ENCODE results near the gene ATP2B1. TPM values are rescaled to one million over a fixed set of nuclear protein-coding genes. Genes with fewer than 3 reads are reported as not detected.

Gene ATP2B1
- total and polyA plus RNA-seq, 2 donors (not counting 3 experiments of a cell fraction or from before 2014, with no cell fraction given): 6.4 to 28.0 TPM

DNA sequence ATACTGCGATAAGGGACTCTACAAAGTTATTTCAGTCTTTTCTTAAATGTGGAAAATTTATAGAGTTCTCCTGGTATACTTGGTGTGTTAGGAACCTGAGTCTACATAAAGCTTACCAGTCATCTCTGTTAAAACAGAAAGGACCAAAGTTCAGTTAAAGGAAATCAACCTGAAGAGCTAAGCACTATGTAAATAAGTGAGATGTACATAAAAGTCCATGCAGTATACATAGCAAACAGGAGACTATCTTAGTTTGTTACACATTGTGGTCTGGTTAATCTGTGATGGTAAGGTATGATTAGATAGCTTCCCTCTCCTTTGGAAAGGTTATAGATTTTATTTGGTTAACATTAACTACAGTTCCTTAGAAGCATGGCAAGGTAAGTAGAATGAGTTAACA lies 75.9 kb downstream of the ATP2B1 start:
- Histone ChIP-seq H3K9me3 (replicated peaks; ENCODE audit: control insufficient read depth, insufficient read depth, low read length) (no peaks in the 10 kb centered on the region), H2AFZ (ENCODE audit: low read depth, low read length) (no peak overlapping the region), H3K4me2 (ENCODE audit: insufficient read depth, low read length) (no peak overlapping the region), H3K79me2 (ENCODE audit: control insufficient read depth, insufficient read depth, low read length) (no peaks in the 10 kb centered on the region), H3K9ac (replicated peaks; ENCODE audit: extremely low read depth, insufficient read depth, low read length) (no peak overlapping the region), H3K4me3 (replicated peaks in 1 of 3; ENCODE audit: insufficient read depth in 1 of 3, low read depth in 1 of 3, low read length in 3 of 3) (no peak overlapping the region), H3K9me1 (replicated peaks; ENCODE audit: control insufficient read depth, extremely low read depth, insufficient read depth, low read length) (no peaks in the 10 kb centered on the region), H3K36me3 (ENCODE audit: control insufficient read depth in 2 of 2, extremely low read depth in 1 of 2, insufficient read depth in 2 of 2, low read length in 2 of 2) (no peaks in the 10 kb centered on the region), H3K4me1 (ENCODE audit: control insufficient read depth, extremely low read depth, insufficient read depth, low read length) (no peaks in the 10 kb centered on the region), H3K27me3 (ENCODE audit: control insufficient read depth in 2 of 2, insufficient read depth in 2 of 2, low read length in 2 of 2) (no peaks in the 10 kb centered on the region), H4K20me1 (replicated peaks; ENCODE audit: control insufficient read depth, extremely low read depth, insufficient read depth, low read length) (no peaks in the 10 kb centered on the region), H3K27ac (ENCODE audit: insufficient read depth, low read depth, low read length) (no peak overlapping the region)
- FAIRE-seq (no peak), DNase-seq (ENCODE audit: low read depth, low spot score) (no peak)
- no peak for TF ChIP-seq MYC (IDR thresholded peaks at IDR 0.05; ENCODE audit: low read depth, low read length)
- no peak for TF ChIP-seq JUN (IDR thresholded peaks at IDR 0.05; ENCODE audit: borderline replicate concordance, insufficient read depth, insufficient read length, low read depth)
- TF ChIP-seq POLR2A (IDR thresholded peaks at IDR 0.05; ENCODE audit: low read depth, low read length): no peak
- no peak for TF ChIP-seq GATA2 (IDR thresholded peaks at IDR 0.05; ENCODE audit: insufficient read depth, insufficient read length, low read depth, low read length)
- no peak for TF ChIP-seq POLR2AphosphoS5 (IDR thresholded peaks at IDR 0.05; ENCODE audit: insufficient read depth, low read depth, low read length)
- TF ChIP-seq EZH2 (IDR thresholded peaks at IDR 0.05; ENCODE audit: borderline replicate concordance, low read depth, low read length, severe bottlenecking): no peak
- TF ChIP-seq FOS (IDR thresholded peaks at IDR 0.05; ENCODE audit: borderline replicate concordance, insufficient read depth, low read length): no peak
- no peak for TF ChIP-seq CTCF (IDR thresholded peaks at IDR 0.05; ENCODE audit: extremely low read depth in 1 of 2, insufficient read depth in 1 of 2, low read depth in 1 of 2, low read length in 2 of 2)
- TF ChIP-seq, protein P1, sequence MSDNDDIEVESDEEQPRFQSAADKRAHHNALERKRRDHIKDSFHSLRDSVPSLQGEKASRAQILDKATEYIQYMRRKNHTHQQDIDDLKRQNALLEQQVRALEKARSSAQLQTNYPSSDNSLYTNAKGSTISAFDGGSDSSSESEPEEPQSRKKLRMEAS (IDR thresholded peaks at IDR 0.05; ENCODE audit: insufficient read depth, insufficient read length): no peak
- ChIA-PET POLR2A (no interaction called here), CTCF (interaction anchor here (1.1 kb wide), 2 partner anchors 18 to 36 kb away, joined by 3 to 4 read pairs; no protein-coding TSS in a partner anchor)
- intact Hi-C loops (cut with micrococcal nuclease) (no loop called here), dilution Hi-C loops (cut with MboI; ENCODE audit: extremely low pct_ligation_motif_present, low sequenced_read_pairs) (no loop called here)
- no TSS peak for BruUV-seq (replicated peaks)

Measured in endothelial cell of umbilical vein (primary cell).